Breast epithelium (tissue), 3 donors: ENCODE results near the gene GADD45GIP1.

Source experiments
- POLR2A ChIP-seq: fragments of 450-650 bp; IDR thresholded peaks from one replicate; pipeline ENCODE4 v1.6.1; 2016; ENCODE audit warnings: antibody characterized with exemption, mild to moderate bottlenecking, moderate library complexity
- POLR2AphosphoS5 ChIP-seq, 3 donors: sonication (generic); formaldehyde crosslinking; IDR thresholded peaks; one replicate each; pipeline ENCODE4 v1.6.1; 2017; ENCODE audit warnings: antibody characterized with exemption in 3 of 3

GRCh38 chr19:12913011-12913561 lies 43.9 kb downstream of the GADD45GIP1 start:
- no peak for TF ChIP-seq POLR2A
- peak; percentile 30 to 55 (median 36) for TF ChIP-seq POLR2AphosphoS5 (IDR thresholded peaks at IDR 0.05)
